Right lobe of liver (tissue), 4 donors: ENCODE measurements around the gene DCTN1.

ENCODE experiments used
- CTCF ChIP-seq, 4 donors: fragments of 200-600 bp in 3 of 4; fragments of 450-650 bp in 1 of 4; IDR thresholded peaks; one replicate each; pipeline versions ENCODE4 v1.5.1 to v1.8.0; 2016 to 2022; ENCODE audit warnings: antibody characterized with exemption in 4 of 4, mild to moderate bottlenecking in 2 of 4
- POLR2A ChIP-seq: fragments of 450-650 bp; IDR thresholded peaks from one replicate; pipeline ENCODE4 v1.6.1; 2017; ENCODE audit warnings: antibody characterized with exemption, mild to moderate bottlenecking
- donor health status: DM: no; HTN: no; CAD: no.
- donor health status: DM: no; HTN: no; CAD: no.
- donor health status: DM: no; HTN: yes; CAD: no.

GRCh38 chr2:74396149-74396548, 16.0 kb upstream of the DCTN1 start:
- TF ChIP-seq CTCF (IDR thresholded peaks at IDR 0.05), result no peak
- no peak for TF ChIP-seq POLR2A
